HG03175 (cell line): ENCODE data around the gene NUP205.
"Not testable (repeated sequence)": the region's sequence is repeated elsewhere in the genome, so short reads cannot be mapped to it uniquely, and the experiment has no call there.

Experiments used
- ATAC-seq: cut with Tn5 transposase; IDR thresholded peaks from one replicate; pipeline ENCODE4 v1.9.1; 2021; ENCODE audit warnings: mild to moderate bottlenecking, moderate library complexity; ENCODE audit not compliant: unreplicated experiment

Gene NUP205

GRCh38 chr7:135664046-135664589 lies 106.4 kb downstream of the NUP205 start:
- ATAC-seq, result no peak

- no peak for ATAC-seq
Measured at GRCh38 chr7:135665042-135665441, 107.3 kb downstream of the NUP205 start.

- no peak for ATAC-seq
Measured at GRCh38 chr7:135666156-135666555, 108.4 kb downstream of the NUP205 start.

GRCh38 chr7:135666846-135667245 lies 109.1 kb downstream of the NUP205 start:
- no peak for ATAC-seq

- not testable (repeated sequence) for ATAC-seq
Measured at GRCh38 chr7:135667626-135668025, 109.9 kb downstream of the NUP205 start.

- not testable (repeated sequence) for ATAC-seq
Measured at GRCh38 chr7:135668852-135669395, 111.2 kb downstream of the NUP205 start.

- no peak for ATAC-seq
Measured at GRCh38 chr7:135669774-135670173, 112.1 kb downstream of the NUP205 start.

GRCh38 chr7:135670179-135670578 lies 112.5 kb downstream of the NUP205 start:
- ATAC-seq, result no peak

- ATAC-seq, result peak; percentile 76
Measured at GRCh38 chr7:135672560-135673359, 115.0 kb downstream of the NUP205 start.

GRCh38 chr7:135673360-135673706 lies 115.6 kb downstream of the NUP205 start:
- ATAC-seq, result no peak

GRCh38 chr7:135678612-135679575 lies 121.2 kb downstream of the NUP205 start:
- no peak for ATAC-seq

- ATAC-seq, result no peak
Measured at GRCh38 chr7:135681762-135682161, 124.0 kb downstream of the NUP205 start.

GRCh38 chr7:135682191-135682590 lies 124.5 kb downstream of the NUP205 start:
- ATAC-seq, result no peak

GRCh38 chr7:135683609-135684008 lies 125.9 kb downstream of the NUP205 start:
- ATAC-seq, result no peak

GRCh38 chr7:135684136-135684535 lies 126.4 kb downstream of the NUP205 start:
- no peak for ATAC-seq

GRCh38 chr7:135684699-135685098 lies 127.0 kb downstream of the NUP205 start:
- no peak for ATAC-seq

- no peak for ATAC-seq
Measured at GRCh38 chr7:135685306-135686084, 127.8 kb downstream of the NUP205 start.

- no peak for ATAC-seq
Measured at GRCh38 chr7:135687466-135687865, 129.7 kb downstream of the NUP205 start.

GRCh38 chr7:135690566-135690965 lies 132.8 kb downstream of the NUP205 start:
- ATAC-seq, result no peak

- no peak for ATAC-seq
Measured at GRCh38 chr7:135692055-135692454, 134.3 kb downstream of the NUP205 start.
